GM23338 (cell line): ENCODE measurements around the gene HELB. TPM values are rescaled to one million over a fixed set of nuclear protein-coding genes. Genes with fewer than 3 reads are reported as not detected.
"Not testable (repeated sequence)": the region's sequence is repeated elsewhere in the genome, so short reads cannot be mapped to it uniquely, and the experiment has no call there.

Experiments
- ATAC-seq: fragments of 200-7000 bp; cut with Tn5 transposase; 3 replicates; pipeline ENCODE4 v1.9.1; 2020
- DNase-seq: peaks from one replicate; pipeline ENCODE4 v3.0.0-alpha.2; 2015; ENCODE audit warnings: low spot score
- H2AFZ ChIP-seq: fragments of 200-600 bp; sonication (generic); 2 replicates; pipeline ENCODE4 v1.8.0; 2016; ENCODE audit warnings: antibody characterized with exemption, mild to moderate bottlenecking, moderate library complexity
- H3F3A ChIP-seq: fragments of 200-600 bp; sonication (generic); replicated peaks from 2 replicates; pipeline ENCODE4 v1.8.0; 2017; ENCODE audit warnings: antibody characterized with exemption, mixed run types, low read depth
- H3K27ac ChIP-seq: fragments of 200-600 bp; sonication (generic); 2 replicates; pipeline ENCODE4 v1.6.1; 2016; ENCODE audit warnings: low read depth
- H3K27me3 ChIP-seq: fragments of 200-600 bp; sonication (generic); 2 replicates; pipeline ENCODE4 v1.8.0; 2016; ENCODE audit warnings: mild to moderate bottlenecking, mixed run types, moderate library complexity; ENCODE audit not compliant: insufficient read depth
- H3K36me3 ChIP-seq: fragments of 200-600 bp; sonication (generic); 2 replicates; pipeline ENCODE4 v1.8.0; 2016; ENCODE audit warnings: mild to moderate bottlenecking; ENCODE audit not compliant: insufficient read depth
- H3K4me1 ChIP-seq: fragments of 200-600 bp; sonication (generic); 2 replicates; pipeline ENCODE4 v1.8.0; 2016; ENCODE audit warnings: mild to moderate bottlenecking, moderate library complexity; ENCODE audit not compliant: insufficient read depth
- H3K4me2 ChIP-seq: fragments of 200-600 bp; sonication (generic); 2 replicates; pipeline ENCODE4 v1.7.1; 2017; ENCODE audit warnings: mixed run types
- H3K4me3 ChIP-seq: fragments of 200-600 bp; sonication (generic); 2 replicates; pipeline ENCODE4 v1.6.1; 2016; ENCODE audit warnings: mixed run types
- H3K79me2 ChIP-seq: fragments of 200-600 bp; sonication (generic); replicated peaks from 2 replicates; pipeline ENCODE4 v1.8.0; 2017; ENCODE audit warnings: mild to moderate bottlenecking; ENCODE audit not compliant: insufficient read depth
- H3K9me2 ChIP-seq: fragments of 200-600 bp; sonication (generic); 2 replicates; pipeline ENCODE4 v1.8.0; 2017; ENCODE audit not compliant: insufficient read depth
- H4K20me1 ChIP-seq: fragments of 200-600 bp; sonication (generic); replicated peaks from 2 replicates; pipeline ENCODE4 v1.8.0; 2017; ENCODE audit warnings: mild to moderate bottlenecking; ENCODE audit not compliant: insufficient read depth
- H3K27ac Mint-ChIP-seq: 2 replicates; pipeline ENCODE4 v1.8.0; 2020; ENCODE audit warnings: inconsistent platforms, mild to moderate bottlenecking, moderate library complexity, mixed read lengths
- H3K27me3 Mint-ChIP-seq: 3 replicates; pipeline ENCODE4 v1.8.0; 2022; ENCODE audit warnings: low read depth, mild to moderate bottlenecking, moderate library complexity, mixed read lengths, inconsistent platforms; ENCODE audit not compliant: insufficient read depth, poor library complexity
- H3K36me3 Mint-ChIP-seq: 3 replicates; pipeline ENCODE4 v1.8.0; 2021; ENCODE audit warnings: low read depth, mild to moderate bottlenecking, inconsistent platforms, moderate library complexity, mixed read lengths
- H3K4me1 Mint-ChIP-seq: 3 replicates; pipeline ENCODE4 v1.8.0; 2020; ENCODE audit warnings: mild to moderate bottlenecking, inconsistent platforms, mixed read lengths
- H3K4me3 Mint-ChIP-seq: 3 replicates; pipeline ENCODE4 v1.8.0; 2021; ENCODE audit warnings: moderate library complexity, mild to moderate bottlenecking, inconsistent platforms, mixed read lengths
- H3K9me3 Mint-ChIP-seq: 3 replicates; pipeline ENCODE4 v1.8.0; 2020; ENCODE audit warnings: moderate library complexity, mild to moderate bottlenecking, inconsistent platforms, mixed read lengths
- CREB1 ChIP-seq: fragments of 250-450 bp; sonication (Bioruptor Pico); IDR thresholded peaks from 2 replicates; pipeline ENCODE4 v1.5.0; 2020; ENCODE audit warnings: low read depth, mild to moderate bottlenecking, moderate library complexity
- EZH2phosphoT487 ChIP-seq: fragments of 200-600 bp; sonication (generic); IDR thresholded peaks from one replicate; pipeline ENCODE4 v1.8.1; 2018; ENCODE audit warnings: antibody characterized with exemption; ENCODE audit not compliant: unreplicated experiment
- JUNB ChIP-seq: IDR thresholded peaks from one replicate; pipeline ENCODE4 v1.6.1; 2016; ENCODE audit warnings: antibody characterized with exemption; ENCODE audit not compliant: unreplicated experiment
- STAT1 ChIP-seq: IDR thresholded peaks from one replicate; pipeline ENCODE4 v1.6.1; 2016; ENCODE audit warnings: antibody characterized with exemption; ENCODE audit not compliant: unreplicated experiment
- ZNF114 ChIP-seq: fragments of 250-450 bp; sonication (Bioruptor Pico); IDR thresholded peaks from 2 replicates; pipeline ENCODE4 v1.5.0; 2020; ENCODE audit warnings: mild to moderate bottlenecking, moderate library complexity
- ZNF331 ChIP-seq: fragments of 250-450 bp; sonication (Bioruptor Pico); IDR thresholded peaks from 2 replicates; pipeline ENCODE4 v1.5.0; 2020; ENCODE audit warnings: low read depth, mild to moderate bottlenecking, moderate library complexity
- polyA plus RNA-seq: library from polyadenylated mRNA; unstranded; fragments of >200 nt; fragmentation: Nextera tagmentation; extraction: Ambion mirVana; gene quantifications from 2 replicates; pipeline ENCODE4 v1.2.1, GENCODE V29; 2016
- total RNA-seq: library from RNA; depleted of rRNA; stranded (reverse); fragments of >200 nt; shearing (Covaris generic); gene quantifications from 2 replicates; pipeline ENCODE4 v1.2.3, GENCODE V29; 2014
- TF ChIP-seq, protein P1 (sequence below): IDR thresholded peaks from one replicate; pipeline ENCODE4 v1.6.1; 2018; ENCODE audit warnings: antibody characterized with exemption; ENCODE audit not compliant: unreplicated experiment

Gene HELB
- total and polyA plus RNA-seq, 2 experiments from 2014 or later, result 3.1 to 18.2 TPM

- H3K36me3 Mint-ChIP-seq, result peaks cover 4% of the 10 kb centered on the region; the same call in 2 of the 3 replicates
- H3K4me2 ChIP-seq, result peak overlapping the region; percentile 83
- H3K27ac ChIP-seq, result peak overlapping the region; percentile 89
- peak overlapping the region; percentile 81; the same call in 1 of the 2 replicates for H2AFZ ChIP-seq
- DNase-seq (no peak), ATAC-seq (no peak)
- TF ChIP-seq, protein P1, sequence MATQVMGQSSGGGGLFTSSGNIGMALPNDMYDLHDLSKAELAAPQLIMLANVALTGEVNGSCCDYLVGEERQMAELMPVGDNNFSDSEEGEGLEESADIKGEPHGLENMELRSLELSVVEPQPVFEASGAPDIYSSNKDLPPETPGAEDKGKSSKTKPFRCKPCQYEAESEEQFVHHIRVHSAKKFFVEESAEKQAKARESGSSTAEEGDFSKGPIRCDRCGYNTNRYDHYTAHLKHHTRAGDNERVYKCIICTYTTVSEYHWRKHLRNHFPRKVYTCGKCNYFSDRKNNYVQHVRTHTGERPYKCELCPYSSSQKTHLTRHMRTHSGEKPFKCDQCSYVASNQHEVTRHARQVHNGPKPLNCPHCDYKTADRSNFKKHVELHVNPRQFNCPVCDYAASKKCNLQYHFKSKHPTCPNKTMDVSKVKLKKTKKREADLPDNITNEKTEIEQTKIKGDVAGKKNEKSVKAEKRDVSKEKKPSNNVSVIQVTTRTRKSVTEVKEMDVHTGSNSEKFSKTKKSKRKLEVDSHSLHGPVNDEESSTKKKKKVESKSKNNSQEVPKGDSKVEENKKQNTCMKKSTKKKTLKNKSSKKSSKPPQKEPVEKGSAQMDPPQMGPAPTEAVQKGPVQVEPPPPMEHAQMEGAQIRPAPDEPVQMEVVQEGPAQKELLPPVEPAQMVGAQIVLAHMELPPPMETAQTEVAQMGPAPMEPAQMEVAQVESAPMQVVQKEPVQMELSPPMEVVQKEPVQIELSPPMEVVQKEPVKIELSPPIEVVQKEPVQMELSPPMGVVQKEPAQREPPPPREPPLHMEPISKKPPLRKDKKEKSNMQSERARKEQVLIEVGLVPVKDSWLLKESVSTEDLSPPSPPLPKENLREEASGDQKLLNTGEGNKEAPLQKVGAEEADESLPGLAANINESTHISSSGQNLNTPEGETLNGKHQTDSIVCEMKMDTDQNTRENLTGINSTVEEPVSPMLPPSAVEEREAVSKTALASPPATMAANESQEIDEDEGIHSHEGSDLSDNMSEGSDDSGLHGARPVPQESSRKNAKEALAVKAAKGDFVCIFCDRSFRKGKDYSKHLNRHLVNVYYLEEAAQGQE, result no peak
- no peak for TF ChIP-seq CREB1 (CRISPR knock-in tag)
- H3K36me3 ChIP-seq, result peaks cover 12% of the 10 kb centered on the region; the same call in 1 of the 2 replicates
- H3K4me1 ChIP-seq, result peaks cover 12% of the 10 kb centered on the region
- no peaks in the 10 kb centered on the region for H3K9me2 ChIP-seq
- peaks cover 11% of the 10 kb centered on the region; the same call in 1 of the 2 replicates for H3K27me3 ChIP-seq
- peaks cover 8% of the 10 kb centered on the region for H3K27me3 Mint-ChIP-seq
- H3K4me1 Mint-ChIP-seq, result peaks cover 14% of the 10 kb centered on the region; the same call in 2 of the 3 replicates
- H4K20me1 ChIP-seq, result no peaks in the 10 kb centered on the region
- peaks cover 12% of the 10 kb centered on the region; the same call in 1 of the 2 replicates for H3K79me2 ChIP-seq
- H3K27ac Mint-ChIP-seq, result peak overlapping the region; percentile 99
- H3K9me3 Mint-ChIP-seq, result no peaks in the 10 kb centered on the region
- H3K4me3 ChIP-seq, result peak overlapping the region; percentile 77
- H3K4me3 Mint-ChIP-seq, result peak overlapping the region; percentile 99
- H3F3A ChIP-seq, result no peaks in the 10 kb centered on the region
Observed at GRCh38 chr12:66302827-66303169, 505 bp downstream of the HELB start.

DNA sequence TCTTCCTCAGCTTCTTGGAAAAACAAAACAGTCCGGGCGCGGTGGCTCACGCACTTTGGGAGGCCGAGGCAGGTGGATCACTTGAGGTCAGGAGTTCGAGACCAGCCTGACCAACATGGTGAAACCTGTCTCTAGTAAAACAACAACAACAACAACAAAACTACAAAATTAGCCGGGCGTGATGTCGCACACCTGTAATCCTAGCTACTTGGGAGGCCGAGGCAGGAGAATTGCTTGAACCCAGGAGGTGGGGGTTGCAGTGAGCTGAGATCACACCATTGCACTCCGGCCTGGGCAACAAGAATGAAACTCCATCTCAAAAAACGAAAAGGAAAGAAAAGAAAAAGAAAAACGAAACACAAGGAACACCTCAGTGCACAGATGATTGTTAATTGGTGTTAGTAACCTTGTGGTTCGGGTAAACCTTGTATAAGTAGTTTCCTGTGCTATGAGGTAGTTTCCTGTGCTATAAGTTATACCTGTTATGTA lies 1.1 kb downstream of the HELB start:
- H3K27ac ChIP-seq, H3F3A ChIP-seq, H3K9me3 Mint-ChIP-seq, H3K36me3 Mint-ChIP-seq, H4K20me1 ChIP-seq, DNase-seq, H2AFZ ChIP-seq, H3K27me3 Mint-ChIP-seq, H3K9me2 ChIP-seq, ATAC-seq: not testable (repeated sequence)
- peaks cover 11% of the 10 kb centered on the region; the same call in 1 of the 2 replicates for H3K27me3 ChIP-seq
- H3K4me1 ChIP-seq, result peaks cover 12% of the 10 kb centered on the region
- peaks cover 12% of the 10 kb centered on the region; the same call in 1 of the 2 replicates for H3K79me2 ChIP-seq
- peak overlapping the region; percentile 77 for H3K4me3 ChIP-seq
- H3K4me2 ChIP-seq, result peak overlapping the region; percentile 83
- H3K36me3 ChIP-seq, result peaks cover 12% of the 10 kb centered on the region; the same call in 1 of the 2 replicates
- Mint-ChIP-seq H3K4me1 (peaks cover 14% of the 10 kb centered on the region; the same call in 2 of the 3 replicates), H3K4me3 (peak overlapping the region; percentile 99), H3K27ac (peak overlapping the region; percentile 54; the same call in 1 of the 2 replicates)

DNA sequence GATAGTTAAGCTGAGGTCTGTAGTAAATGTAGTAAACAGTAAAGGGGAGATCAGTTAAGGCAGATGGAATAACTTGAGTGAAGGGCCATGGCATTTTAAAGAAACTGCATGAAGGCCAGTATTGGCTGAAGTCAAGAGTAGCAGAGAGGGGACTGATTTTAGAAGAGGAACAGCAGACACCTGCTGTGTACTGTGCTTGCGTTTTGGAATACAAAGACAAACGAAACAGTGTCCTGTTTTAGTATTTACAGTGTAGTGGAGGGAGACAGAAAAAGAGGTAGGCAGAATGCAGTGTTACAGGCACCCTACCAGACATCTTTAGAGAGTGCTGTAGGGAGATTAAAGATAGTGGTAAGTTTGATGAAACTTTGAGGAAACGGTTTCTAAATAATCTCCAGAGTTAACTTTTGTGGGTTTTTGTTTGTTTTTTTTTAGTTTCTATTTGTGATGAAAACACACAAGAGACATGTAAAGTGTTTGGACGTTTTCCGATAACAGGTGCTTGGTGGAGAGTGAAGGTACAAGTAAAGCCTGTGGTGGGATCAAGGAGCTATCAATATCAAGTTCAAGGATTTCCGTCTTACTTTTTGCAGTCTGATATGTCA lies 2.1 kb downstream of the HELB start:
- Histone ChIP-seq H3K36me3 (peaks cover 12% of the 10 kb centered on the region; the same call in 1 of the 2 replicates), H3K4me1 (peaks cover 12% of the 10 kb centered on the region), H3K79me2 (peaks cover 12% of the 10 kb centered on the region; the same call in 1 of the 2 replicates), H3K9me2 (no peaks in the 10 kb centered on the region), H3K4me3 (no peak overlapping the region), H4K20me1 (no peaks in the 10 kb centered on the region; the same call in 1 of the 2 replicates), H2AFZ (no peak overlapping the region), H3K4me2 (peak overlapping the region; percentile 83), H3F3A (no peaks in the 10 kb centered on the region), H3K27me3 (peaks cover 11% of the 10 kb centered on the region; the same call in 1 of the 2 replicates), H3K27ac (no peak overlapping the region)
- H3K4me1 Mint-ChIP-seq, result peaks cover 14% of the 10 kb centered on the region; the same call in 2 of the 3 replicates
- no peaks in the 10 kb centered on the region for H3K9me3 Mint-ChIP-seq
- H3K27me3 Mint-ChIP-seq, result peaks cover 8% of the 10 kb centered on the region
- DNase-seq (no peak), ATAC-seq (no peak)
- H3K4me3 Mint-ChIP-seq, result no peak overlapping the region
- TF ChIP-seq CREB1 (CRISPR knock-in tag) (no peak), ZNF331 (CRISPR knock-in tag) (no peak), STAT1 (no peak), JUNB (no peak), ZNF114 (CRISPR knock-in tag) (no peak), EZH2phosphoT487 (no peak)
- H3K36me3 Mint-ChIP-seq, result peaks cover 6% of the 10 kb centered on the region
- H3K27ac Mint-ChIP-seq, result no peak overlapping the region
